Endothelial cell (in vitro differentiated cells): ENCODE measurements around the gene SMPD3. TPM values are rescaled to one million over a fixed set of nuclear protein-coding genes. Genes with fewer than 3 reads are reported as not detected.

Source experiments
- DNase-seq: peaks from one replicate; pipeline ENCODE4 v3.0.0; 2021; ENCODE audit warnings: low spot score
- H3K27ac Mint-ChIP-seq: one replicate; pipeline ENCODE4 v1.8.0; 2021; ENCODE audit warnings: mixed read lengths, inconsistent platforms; ENCODE audit not compliant: unreplicated experiment
- H3K27me3 Mint-ChIP-seq: one replicate; pipeline ENCODE4 v1.8.0; 2021; ENCODE audit warnings: mild to moderate bottlenecking, moderate library complexity, mixed read lengths, inconsistent platforms; ENCODE audit not compliant: unreplicated experiment
- H3K36me3 Mint-ChIP-seq: one replicate; pipeline ENCODE4 v1.8.0; 2021; ENCODE audit warnings: mild to moderate bottlenecking, low read depth, mixed read lengths, inconsistent platforms; ENCODE audit not compliant: unreplicated experiment
- H3K4me1 Mint-ChIP-seq: one replicate; pipeline ENCODE4 v1.8.0; 2021; ENCODE audit warnings: mild to moderate bottlenecking, mixed read lengths, inconsistent platforms; ENCODE audit not compliant: unreplicated experiment
- H3K4me3 Mint-ChIP-seq: one replicate; pipeline ENCODE4 v1.8.0; 2021; ENCODE audit warnings: mild to moderate bottlenecking, mixed read lengths, inconsistent platforms; ENCODE audit not compliant: unreplicated experiment
- H3K9me3 Mint-ChIP-seq: one replicate; pipeline ENCODE4 v1.8.0; 2021; ENCODE audit warnings: mixed read lengths, inconsistent platforms; ENCODE audit not compliant: unreplicated experiment
- total RNA-seq: library from RNA; stranded (reverse); fragmentation: NEBNext Ultra II Directional; extraction: Animal tissue kit (Norgen Biotek cat#: 25700); gene quantifications from one replicate; pipeline ENCODE4 v1.2.1, GENCODE V29; 2021; ENCODE audit not compliant: unreplicated experiment
- TF ChIP-seq, protein P1 (sequence below): fragments of 200-600 bp; sonication (generic); IDR thresholded peaks from one replicate; pipeline ENCODE4 v1.5.0; 2021; ENCODE audit warnings: antibody characterized with exemption; ENCODE audit not compliant: unreplicated experiment

SMPD3 gene
- total RNA-seq, 1 donor from 2014 or later: not detected

DNA sequence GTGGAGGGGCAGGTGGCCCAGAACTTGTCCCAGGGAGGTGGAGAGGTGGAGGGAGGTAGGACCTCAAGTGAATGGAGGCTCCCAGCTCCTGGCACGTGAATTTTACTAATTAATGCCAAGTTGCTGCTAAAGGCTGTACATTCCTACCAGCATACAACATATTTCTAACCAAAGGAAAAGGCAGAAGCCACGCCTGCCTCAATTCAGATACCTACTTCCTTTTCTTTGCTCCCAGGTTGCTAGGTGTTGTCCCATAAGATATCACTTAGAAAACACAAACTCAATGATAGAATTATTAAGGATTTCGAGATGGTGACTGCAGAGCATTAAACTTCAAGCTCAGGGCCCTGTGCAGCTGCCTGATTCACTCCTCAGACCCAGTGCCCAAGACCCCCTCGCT lies 20.5 kb upstream of the SMPD3 start:
- H3K27me3 Mint-ChIP-seq: peaks cover 12% of the 10 kb centered on the region
- no peak overlapping the region for H3K27ac Mint-ChIP-seq
- DNase-seq: no peak
- peaks cover 5% of the 10 kb centered on the region for H3K36me3 Mint-ChIP-seq
- H3K4me1 Mint-ChIP-seq: peaks cover 45% of the 10 kb centered on the region
- no peak overlapping the region for H3K4me3 Mint-ChIP-seq
- TF ChIP-seq, protein P1, sequence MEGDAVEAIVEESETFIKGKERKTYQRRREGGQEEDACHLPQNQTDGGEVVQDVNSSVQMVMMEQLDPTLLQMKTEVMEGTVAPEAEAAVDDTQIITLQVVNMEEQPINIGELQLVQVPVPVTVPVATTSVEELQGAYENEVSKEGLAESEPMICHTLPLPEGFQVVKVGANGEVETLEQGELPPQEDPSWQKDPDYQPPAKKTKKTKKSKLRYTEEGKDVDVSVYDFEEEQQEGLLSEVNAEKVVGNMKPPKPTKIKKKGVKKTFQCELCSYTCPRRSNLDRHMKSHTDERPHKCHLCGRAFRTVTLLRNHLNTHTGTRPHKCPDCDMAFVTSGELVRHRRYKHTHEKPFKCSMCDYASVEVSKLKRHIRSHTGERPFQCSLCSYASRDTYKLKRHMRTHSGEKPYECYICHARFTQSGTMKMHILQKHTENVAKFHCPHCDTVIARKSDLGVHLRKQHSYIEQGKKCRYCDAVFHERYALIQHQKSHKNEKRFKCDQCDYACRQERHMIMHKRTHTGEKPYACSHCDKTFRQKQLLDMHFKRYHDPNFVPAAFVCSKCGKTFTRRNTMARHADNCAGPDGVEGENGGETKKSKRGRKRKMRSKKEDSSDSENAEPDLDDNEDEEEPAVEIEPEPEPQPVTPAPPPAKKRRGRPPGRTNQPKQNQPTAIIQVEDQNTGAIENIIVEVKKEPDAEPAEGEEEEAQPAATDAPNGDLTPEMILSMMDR: no peak
- H3K9me3 Mint-ChIP-seq: no peaks in the 10 kb centered on the region

DNA sequence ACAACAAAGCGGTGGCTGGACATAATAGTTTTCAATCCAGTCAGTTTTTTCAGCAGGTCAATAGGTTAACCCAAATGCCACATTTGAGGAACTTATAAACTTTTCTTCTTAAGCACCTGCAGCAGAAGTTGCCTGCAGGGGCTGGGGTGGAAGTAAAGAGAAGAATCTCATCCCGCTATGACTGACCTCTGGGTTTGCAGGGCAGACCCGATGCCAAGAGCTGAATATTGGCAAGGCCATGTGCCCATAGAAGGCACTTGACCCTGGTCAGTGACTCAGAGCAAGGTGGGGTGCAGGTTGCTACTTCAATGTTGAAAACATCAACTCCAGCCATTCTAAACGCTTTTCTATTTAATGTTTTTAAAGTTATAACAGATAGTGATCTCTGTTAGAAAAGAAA lies 17.9 kb upstream of the SMPD3 start:
- Mint-ChIP-seq H3K27ac (no peak overlapping the region), H3K4me3 (no peak overlapping the region), H3K9me3 (no peaks in the 10 kb centered on the region), H3K36me3 (peaks cover 9% of the 10 kb centered on the region), H3K4me1 (peaks cover 32% of the 10 kb centered on the region), H3K27me3 (peaks cover 5% of the 10 kb centered on the region)
- TF ChIP-seq, protein P1: no peak
- no peak for DNase-seq

DNA sequence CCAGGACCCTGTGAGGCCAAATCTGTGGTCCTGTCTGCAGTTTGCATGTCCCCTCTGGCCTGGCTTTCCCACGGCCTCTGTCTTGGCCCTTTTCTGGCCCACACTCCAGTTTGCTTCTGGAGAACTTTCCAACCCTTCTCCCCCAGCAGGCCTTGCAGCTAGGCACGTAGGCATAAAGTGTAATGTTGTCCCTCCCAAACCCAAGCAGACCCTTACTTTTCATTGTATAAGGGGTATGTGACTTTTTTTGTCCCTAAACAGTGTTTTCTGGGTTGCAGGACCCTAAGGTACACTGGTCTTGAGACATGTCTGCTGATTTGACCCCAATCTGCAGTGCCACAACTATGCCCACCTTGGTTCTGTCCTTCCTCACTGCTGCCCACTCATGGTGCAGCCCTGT lies 15.6 kb upstream of the SMPD3 start:
- peaks cover 17% of the 10 kb centered on the region for H3K4me1 Mint-ChIP-seq
- DNase-seq: no peak
- H3K36me3 Mint-ChIP-seq: peaks cover 9% of the 10 kb centered on the region
- TF ChIP-seq, protein P1: no peak
- peaks cover 6% of the 10 kb centered on the region for H3K27me3 Mint-ChIP-seq
- no peak overlapping the region for H3K4me3 Mint-ChIP-seq
- H3K27ac Mint-ChIP-seq: no peak overlapping the region
- no peaks in the 10 kb centered on the region for H3K9me3 Mint-ChIP-seq

DNA sequence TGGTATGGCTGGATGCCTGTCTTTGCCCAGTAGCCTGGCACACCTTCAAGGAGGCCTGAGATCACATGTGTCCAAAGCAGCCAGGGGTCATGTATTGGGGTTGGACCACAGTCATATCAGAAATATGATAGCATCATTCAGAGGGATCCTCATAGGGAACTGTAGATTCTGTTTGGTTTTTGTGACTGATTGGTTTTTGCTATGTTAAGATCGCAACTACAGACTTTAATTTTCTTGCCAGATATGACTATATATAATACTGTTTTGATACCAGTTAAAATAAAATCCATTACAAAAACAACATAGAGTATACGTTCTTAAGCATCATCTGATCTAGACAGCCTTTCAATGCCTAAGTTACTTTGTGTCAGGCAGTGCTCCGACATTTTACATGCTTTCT lies 11.8 kb upstream of the SMPD3 start:
- TF ChIP-seq, protein P1: no peak
- Mint-ChIP-seq H3K27ac (no peak overlapping the region), H3K4me3 (no peak overlapping the region), H3K27me3 (peaks cover 1% of the 10 kb centered on the region), H3K36me3 (peaks cover 9% of the 10 kb centered on the region), H3K4me1 (no peaks in the 10 kb centered on the region), H3K9me3 (no peaks in the 10 kb centered on the region)
- DNase-seq: no peak

DNA sequence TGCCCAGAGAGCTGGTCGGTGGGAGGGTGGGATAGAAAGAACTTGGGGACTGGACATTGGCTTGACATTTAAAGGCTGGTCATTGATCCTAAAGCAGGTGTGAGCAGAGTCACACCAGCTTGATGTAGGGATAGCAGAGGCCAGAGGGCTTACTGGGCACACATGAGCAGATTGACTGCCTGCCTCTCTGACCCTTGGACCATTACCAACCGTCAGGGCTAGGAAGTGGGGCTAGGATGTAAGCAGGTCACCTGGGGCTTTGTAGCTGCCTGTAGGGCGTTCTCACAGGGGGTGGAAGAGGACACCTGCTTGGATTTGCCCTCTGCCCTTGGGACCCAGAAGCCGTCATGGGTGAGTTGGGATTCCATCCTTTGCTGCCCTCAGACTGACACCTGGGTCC lies 11.1 kb upstream of the SMPD3 start:
- Mint-ChIP-seq H3K4me3 (no peak overlapping the region), H3K36me3 (peaks cover 9% of the 10 kb centered on the region), H3K9me3 (no peaks in the 10 kb centered on the region), H3K27me3 (peaks cover 1% of the 10 kb centered on the region), H3K4me1 (no peaks in the 10 kb centered on the region), H3K27ac (no peak overlapping the region)
- DNase-seq: no peak
- TF ChIP-seq, protein P1: no peak
